ENCODE results near the gene SARDH.

The SARDH gene

DNA sequence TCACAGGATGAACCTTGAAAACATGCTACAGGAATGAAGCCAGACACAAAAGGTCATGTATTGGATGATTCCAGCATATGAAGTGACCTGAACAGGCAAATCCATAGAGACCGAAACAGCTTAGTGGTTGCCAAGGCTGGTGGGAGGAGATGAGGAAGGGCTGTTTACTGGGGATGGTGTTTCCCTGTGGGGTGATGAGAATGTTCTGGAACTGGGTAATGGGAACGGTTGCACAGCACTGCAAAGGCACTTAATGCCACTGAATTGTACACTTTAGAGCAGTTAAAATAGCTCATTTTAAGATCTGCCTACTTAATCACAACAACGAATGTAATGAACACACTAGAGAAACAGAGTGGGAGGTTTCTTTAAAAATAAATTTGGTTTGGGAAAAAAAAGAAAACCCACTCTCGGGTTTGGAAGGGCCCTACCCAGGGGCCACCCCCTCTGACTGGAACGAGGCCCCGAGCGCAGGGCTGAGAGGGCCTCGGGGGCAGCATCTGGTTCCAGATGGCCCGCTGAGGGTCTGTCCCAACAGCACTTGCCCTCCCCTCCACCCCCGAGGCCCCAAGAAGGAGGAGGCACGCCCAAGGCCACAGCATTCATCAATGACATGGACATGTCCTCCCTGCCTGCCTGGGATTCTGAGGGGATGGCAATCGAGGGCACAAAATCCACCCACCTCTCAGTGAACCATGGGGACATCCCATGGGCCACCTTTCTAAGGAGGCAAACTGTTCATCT, 31.7 kb downstream of the SARDH start:
- H3K4me2 ChIP-seq (ENCODE audit: low read length) = no peak overlapping the region
- H3F3A ChIP-seq (ENCODE audit: insufficient read depth, low read length) = no peaks in the 10 kb centered on the region
- H3K27ac ChIP-seq (ENCODE audit: low read depth, low read length, poor library complexity, severe bottlenecking) = no peak overlapping the region
- TF ChIP-seq, protein P1, sequence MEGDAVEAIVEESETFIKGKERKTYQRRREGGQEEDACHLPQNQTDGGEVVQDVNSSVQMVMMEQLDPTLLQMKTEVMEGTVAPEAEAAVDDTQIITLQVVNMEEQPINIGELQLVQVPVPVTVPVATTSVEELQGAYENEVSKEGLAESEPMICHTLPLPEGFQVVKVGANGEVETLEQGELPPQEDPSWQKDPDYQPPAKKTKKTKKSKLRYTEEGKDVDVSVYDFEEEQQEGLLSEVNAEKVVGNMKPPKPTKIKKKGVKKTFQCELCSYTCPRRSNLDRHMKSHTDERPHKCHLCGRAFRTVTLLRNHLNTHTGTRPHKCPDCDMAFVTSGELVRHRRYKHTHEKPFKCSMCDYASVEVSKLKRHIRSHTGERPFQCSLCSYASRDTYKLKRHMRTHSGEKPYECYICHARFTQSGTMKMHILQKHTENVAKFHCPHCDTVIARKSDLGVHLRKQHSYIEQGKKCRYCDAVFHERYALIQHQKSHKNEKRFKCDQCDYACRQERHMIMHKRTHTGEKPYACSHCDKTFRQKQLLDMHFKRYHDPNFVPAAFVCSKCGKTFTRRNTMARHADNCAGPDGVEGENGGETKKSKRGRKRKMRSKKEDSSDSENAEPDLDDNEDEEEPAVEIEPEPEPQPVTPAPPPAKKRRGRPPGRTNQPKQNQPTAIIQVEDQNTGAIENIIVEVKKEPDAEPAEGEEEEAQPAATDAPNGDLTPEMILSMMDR (IDR thresholded peaks at IDR 0.05; ENCODE audit: low read length) = no peak
- no peak for TF ChIP-seq EZH2 (IDR thresholded peaks at IDR 0.05; ENCODE audit: borderline replicate concordance, low read length)
- no peaks in the 10 kb centered on the region for H3K9me2 ChIP-seq (ENCODE audit: low read depth, low read length)
- peaks cover 3% of the 10 kb centered on the region; the same call in 1 of the 2 replicates for H3K27me3 ChIP-seq (ENCODE audit: insufficient read depth, low read length)
- no peaks in the 10 kb centered on the region for H3K4me1 ChIP-seq (ENCODE audit: insufficient read depth, low read length, severe bottlenecking)
- no peaks in the 10 kb centered on the region for H3K36me3 ChIP-seq (ENCODE audit: insufficient read depth, low read length)
- H4K20me1 ChIP-seq (ENCODE audit: insufficient read depth, low read length) = no peaks in the 10 kb centered on the region
- no peak overlapping the region for H3K4me3 ChIP-seq (ENCODE audit: low read depth, low read length, poor library complexity, severe bottlenecking)
- no peak overlapping the region for H3K9ac ChIP-seq (ENCODE audit: low read length)
- no peaks in the 10 kb centered on the region for H3K79me2 ChIP-seq (ENCODE audit: insufficient read depth, low read length)
- H2AFZ ChIP-seq (ENCODE audit: low read length) = no peak overlapping the region
- no peaks in the 10 kb centered on the region for H3K9me3 ChIP-seq (ENCODE audit: low read length)

- Histone ChIP-seq H4K20me1 (ENCODE audit: insufficient read depth, low read length) (no peaks in the 10 kb centered on the region), H3K79me2 (ENCODE audit: insufficient read depth, low read length) (no peaks in the 10 kb centered on the region), H3K9me2 (ENCODE audit: low read depth, low read length) (no peaks in the 10 kb centered on the region), H3K27ac (ENCODE audit: low read depth, low read length, poor library complexity, severe bottlenecking) (no peak overlapping the region), H3K4me2 (ENCODE audit: low read length) (no peak overlapping the region), H2AFZ (ENCODE audit: low read length) (no peak overlapping the region), H3K4me3 (ENCODE audit: low read depth, low read length, poor library complexity, severe bottlenecking) (no peak overlapping the region), H3K36me3 (ENCODE audit: insufficient read depth, low read length) (no peaks in the 10 kb centered on the region), H3K4me1 (ENCODE audit: insufficient read depth, low read length, severe bottlenecking) (no peaks in the 10 kb centered on the region), H3K27me3 (ENCODE audit: insufficient read depth, low read length) (peaks cover 5% of the 10 kb centered on the region; the same call in 1 of the 2 replicates), H3K9ac (ENCODE audit: low read length) (no peak overlapping the region), H3K9me3 (ENCODE audit: low read length) (no peaks in the 10 kb centered on the region), H3F3A (ENCODE audit: insufficient read depth, low read length) (no peaks in the 10 kb centered on the region)
- TF ChIP-seq, protein P1 (IDR thresholded peaks at IDR 0.05; ENCODE audit: low read length) = no peak
- TF ChIP-seq EZH2 (IDR thresholded peaks at IDR 0.05; ENCODE audit: borderline replicate concordance, low read length) = no peak
These were observed 32.6 kb downstream of the SARDH start for GRCh38 chr9:133705576-133705975.

- Histone ChIP-seq H4K20me1 (ENCODE audit: insufficient read depth, low read length) (no peaks in the 10 kb centered on the region), H3K9me3 (ENCODE audit: low read length) (no peaks in the 10 kb centered on the region), H3K27me3 (ENCODE audit: insufficient read depth, low read length) (peaks cover 7% of the 10 kb centered on the region; the same call in 1 of the 2 replicates), H3K4me3 (ENCODE audit: low read depth, low read length, poor library complexity, severe bottlenecking) (no peak overlapping the region), H3K9me2 (ENCODE audit: low read depth, low read length) (no peaks in the 10 kb centered on the region), H3K4me1 (ENCODE audit: insufficient read depth, low read length, severe bottlenecking) (no peaks in the 10 kb centered on the region), H3K9ac (ENCODE audit: low read length) (no peak overlapping the region), H3F3A (ENCODE audit: insufficient read depth, low read length) (no peaks in the 10 kb centered on the region), H3K79me2 (ENCODE audit: insufficient read depth, low read length) (no peaks in the 10 kb centered on the region), H3K36me3 (ENCODE audit: insufficient read depth, low read length) (no peaks in the 10 kb centered on the region), H2AFZ (ENCODE audit: low read length) (no peak overlapping the region), H3K27ac (ENCODE audit: low read depth, low read length, poor library complexity, severe bottlenecking) (no peak overlapping the region), H3K4me2 (ENCODE audit: low read length) (no peak overlapping the region)
- TF ChIP-seq, protein P1 (IDR thresholded peaks at IDR 0.05; ENCODE audit: low read length) = no peak
- TF ChIP-seq EZH2 (IDR thresholded peaks at IDR 0.05; ENCODE audit: borderline replicate concordance, low read length) = no peak
These were observed 33.4 kb downstream of the SARDH start for GRCh38 chr9:133704711-133705181.
